Stimulated activated CD8-positive, alpha-beta memory T cell treated with anti-CD3 and anti-CD28 coated beads, Interleukin-15, amount 100 ng/mL, for 4 hours (primary cell): ENCODE results near the gene ABCA4.
"Not testable (repeated sequence)": the region's sequence is repeated elsewhere in the genome, so short reads cannot be mapped to it uniquely, and the experiment has no call there.

Experiments
- DNase-seq, 2 donors: peaks; one replicate each; pipeline ENCODE4 v3.0.0-alpha.2; 2020; ENCODE audit warnings: low read depth in 2 of 2

ABCA4 gene

GRCh38 chr1:94120991-94121390 is at the start of gene ABCA4:
Gene ABCA4 (minus strand): TSS chr1:94121148. CDS start chr1:94121045, 103 bp downstream.
- DNase-seq: no peak

GRCh38 chr1:94169126-94169525 is 48.2 kb upstream of the ABCA4 start:
- DNase-seq: no peak

- DNase-seq: no peak
Measured at GRCh38 chr1:94165843-94166242, 44.9 kb upstream of the ABCA4 start.

GRCh38 chr1:94164885-94165284 is 43.9 kb upstream of the ABCA4 start:
- DNase-seq: not testable (repeated sequence)

GRCh38 chr1:94164121-94164520 is 43.2 kb upstream of the ABCA4 start:
- not testable (repeated sequence) for DNase-seq

- DNase-seq: not testable (repeated sequence)
Measured at GRCh38 chr1:94163249-94163648, 42.3 kb upstream of the ABCA4 start.

- no peak for DNase-seq
Measured at GRCh38 chr1:94160811-94161210, 39.9 kb upstream of the ABCA4 start.

- no peak for DNase-seq
Measured at GRCh38 chr1:94156096-94156625, 35.2 kb upstream of the ABCA4 start.

- DNase-seq: no peak
Measured at GRCh38 chr1:94154989-94155388, 34.0 kb upstream of the ABCA4 start.

GRCh38 chr1:94153133-94153532 is 32.2 kb upstream of the ABCA4 start:
- DNase-seq: no peak

GRCh38 chr1:94149166-94149565 is 28.2 kb upstream of the ABCA4 start:
- not testable (repeated sequence) for DNase-seq

- no peak for DNase-seq
Measured at GRCh38 chr1:94146273-94146672, 25.3 kb upstream of the ABCA4 start.

GRCh38 chr1:94144836-94145235 is 23.9 kb upstream of the ABCA4 start:
- DNase-seq: no peak

- DNase-seq: no peak
Measured at GRCh38 chr1:94143809-94144176, 22.8 kb upstream of the ABCA4 start.

GRCh38 chr1:94143173-94143808 is 22.3 kb upstream of the ABCA4 start:
- DNase-seq: no peak

- no peak for DNase-seq
Measured at GRCh38 chr1:94142583-94142982, 21.6 kb upstream of the ABCA4 start.

- no peak for DNase-seq
Measured at GRCh38 chr1:94142022-94142421, 21.1 kb upstream of the ABCA4 start.

- no peak for DNase-seq
Measured at GRCh38 chr1:94132111-94132510, 11.2 kb upstream of the ABCA4 start.

GRCh38 chr1:94130851-94131595 is 10.1 kb upstream of the ABCA4 start:
- no peak for DNase-seq

- DNase-seq: no peak
Measured at GRCh38 chr1:94126651-94127050, 5.7 kb upstream of the ABCA4 start.

GRCh38 chr1:94125551-94126514 is 4.9 kb upstream of the ABCA4 start:
- DNase-seq: no peak

GRCh38 chr1:94124538-94124937 is 3.6 kb upstream of the ABCA4 start:
- DNase-seq: no peak
